ENCODE data around the gene ATXN7.

DNA sequence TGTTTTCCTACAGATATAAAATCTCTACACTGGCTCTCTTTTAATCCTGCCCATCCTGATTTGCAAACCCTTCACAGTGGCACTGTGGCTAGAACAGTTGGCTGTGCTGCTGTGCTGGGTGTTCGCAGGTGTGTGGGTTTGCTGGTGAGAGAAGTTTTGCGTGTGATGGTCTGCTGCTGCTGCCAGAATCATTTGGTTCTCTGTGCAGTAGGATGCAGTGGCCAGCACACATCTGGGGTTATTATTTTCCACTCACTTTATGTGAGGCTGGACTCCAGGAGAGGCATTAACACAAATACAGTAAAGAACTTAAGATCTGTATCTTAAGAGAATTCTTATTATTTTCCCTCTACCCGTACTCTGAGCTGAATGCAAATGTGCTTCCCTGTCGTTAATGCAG lies 175.7 kb downstream of the ATXN7 start:
- TF ChIP-seq, protein P1, sequence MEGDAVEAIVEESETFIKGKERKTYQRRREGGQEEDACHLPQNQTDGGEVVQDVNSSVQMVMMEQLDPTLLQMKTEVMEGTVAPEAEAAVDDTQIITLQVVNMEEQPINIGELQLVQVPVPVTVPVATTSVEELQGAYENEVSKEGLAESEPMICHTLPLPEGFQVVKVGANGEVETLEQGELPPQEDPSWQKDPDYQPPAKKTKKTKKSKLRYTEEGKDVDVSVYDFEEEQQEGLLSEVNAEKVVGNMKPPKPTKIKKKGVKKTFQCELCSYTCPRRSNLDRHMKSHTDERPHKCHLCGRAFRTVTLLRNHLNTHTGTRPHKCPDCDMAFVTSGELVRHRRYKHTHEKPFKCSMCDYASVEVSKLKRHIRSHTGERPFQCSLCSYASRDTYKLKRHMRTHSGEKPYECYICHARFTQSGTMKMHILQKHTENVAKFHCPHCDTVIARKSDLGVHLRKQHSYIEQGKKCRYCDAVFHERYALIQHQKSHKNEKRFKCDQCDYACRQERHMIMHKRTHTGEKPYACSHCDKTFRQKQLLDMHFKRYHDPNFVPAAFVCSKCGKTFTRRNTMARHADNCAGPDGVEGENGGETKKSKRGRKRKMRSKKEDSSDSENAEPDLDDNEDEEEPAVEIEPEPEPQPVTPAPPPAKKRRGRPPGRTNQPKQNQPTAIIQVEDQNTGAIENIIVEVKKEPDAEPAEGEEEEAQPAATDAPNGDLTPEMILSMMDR (conservative IDR thresholded peaks at IDR 0.05; ENCODE audit: low read length), result no peak
- no peak for TF ChIP-seq EZH2phosphoT487 (IDR thresholded peaks at IDR 0.05; ENCODE audit: borderline replicate concordance, low read depth, low read length)

All from OCI-LY7 (cell line).